ENCODE results near the gene PABPC1L2A.
A peak's percentile ranks its signal among the peaks of the same experiment; 100 is the strongest.
"Not testable (repeated sequence)": the region's sequence is repeated elsewhere in the genome, so short reads cannot be mapped to it uniquely, and the experiment has no call there.

Gene PABPC1L2A

GRCh38 chrX:73079024-73079562 lies at the start of gene PABPC1L2A:
Gene PABPC1L2A, minus strand, starts transcription at chrX:73079512. Its CDS starts 126 bp downstream, at chrX:73079386.
- not testable (repeated sequence) for DNase-seq (ENCODE audit: low read depth, low spot score)

GRCh38 chrX:73127700-73128241 lies 48.5 kb upstream of the PABPC1L2A start:
- DNase-seq (ENCODE audit: low read depth, low spot score) = peak; percentile 88

GRCh38 chrX:73126240-73126639 lies 46.9 kb upstream of the PABPC1L2A start:
- DNase-seq (ENCODE audit: low read depth, low spot score) = no peak

GRCh38 chrX:73099505-73099904 lies 20.2 kb upstream of the PABPC1L2A start:
- DNase-seq (ENCODE audit: low read depth, low spot score) = not testable (repeated sequence)

GRCh38 chrX:73086766-73087165 lies 7.5 kb upstream of the PABPC1L2A start:
- not testable (repeated sequence) for DNase-seq (ENCODE audit: low read depth, low spot score)

- not testable (repeated sequence) for DNase-seq (ENCODE audit: low read depth, low spot score)
Measured at GRCh38 chrX:73079884-73080283, 572 bp upstream of the PABPC1L2A start.

GRCh38 chrX:73078597-73078996 lies 715 bp downstream of the PABPC1L2A start:
- DNase-seq (ENCODE audit: low read depth, low spot score) = not testable (repeated sequence)

GRCh38 chrX:73076838-73077237 lies 2.5 kb downstream of the PABPC1L2A start:
- DNase-seq (ENCODE audit: low read depth, low spot score) = no peak

- DNase-seq (ENCODE audit: low read depth, low spot score) = no peak
Measured at GRCh38 chrX:73069365-73070035, 9.8 kb downstream of the PABPC1L2A start.

GRCh38 chrX:73068467-73069364 lies 10.6 kb downstream of the PABPC1L2A start:
- no peak for DNase-seq (ENCODE audit: low read depth, low spot score)

- not testable (repeated sequence) for DNase-seq (ENCODE audit: low read depth, low spot score)
Measured at GRCh38 chrX:73067761-73068466, 11.4 kb downstream of the PABPC1L2A start.

GRCh38 chrX:73028876-73029275 lies 50.4 kb downstream of the PABPC1L2A start:
- DNase-seq (ENCODE audit: low read depth, low spot score) = no peak
